Ammon's horn (tissue), 1 donor: ENCODE data around the gene ARTN.

Experiments used
- DNase-seq: peaks from one replicate; pipeline ENCODE4 v3.0.0-alpha.2; 2016; ENCODE audit warnings: low spot score

Gene ARTN

GRCh38 chr1:43986712-43987111, 53.1 kb downstream of the ARTN start:
- no peak for DNase-seq
